Right forelimb (tissue), 1 donor: ENCODE measurements around the gene RBMS1.

Experiments
- DNase-seq: peaks from one replicate; pipeline ENCODE4 v3.0.0-alpha.2; 2018

Gene RBMS1

GRCh38 chr2:160242893-160243564, 250.6 kb downstream of the RBMS1 start:
- no peak for DNase-seq

- DNase-seq = no peak
Measured at GRCh38 chr2:160241251-160242137, 252.1 kb downstream of the RBMS1 start.

DNA sequence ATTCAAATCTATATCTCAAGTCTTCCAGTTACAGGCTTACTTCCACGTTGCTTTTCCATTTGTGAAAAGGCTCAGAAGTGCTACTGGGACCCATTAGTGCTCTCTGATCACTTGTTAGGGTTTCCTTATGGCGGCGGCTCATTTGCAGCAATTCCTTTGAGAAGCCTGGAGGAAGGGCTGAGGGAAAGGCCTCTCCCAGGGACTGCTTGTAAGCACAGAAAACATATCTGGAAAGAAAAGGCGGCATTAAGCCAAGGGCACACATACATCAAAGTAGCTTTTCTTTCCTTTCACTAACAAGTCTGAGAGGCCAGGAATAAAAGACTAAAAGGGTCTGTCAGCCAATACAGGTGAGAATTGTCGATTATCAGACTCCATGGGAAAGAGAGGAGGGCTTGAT, 254.2 kb downstream of the RBMS1 start:
- no peak for DNase-seq

- no peak for DNase-seq
Measured at GRCh38 chr2:160238392-160238791, 255.2 kb downstream of the RBMS1 start.

GRCh38 chr2:160232905-160233475, 260.6 kb downstream of the RBMS1 start:
- DNase-seq = no peak

- no peak for DNase-seq
Measured at GRCh38 chr2:160229591-160229990, 264.0 kb downstream of the RBMS1 start.

GRCh38 chr2:160228141-160228917, 265.3 kb downstream of the RBMS1 start:
- DNase-seq = no peak

GRCh38 chr2:160227293-160227915, 266.2 kb downstream of the RBMS1 start:
- DNase-seq = no peak

- no peak for DNase-seq
Measured at GRCh38 chr2:160226367-160226766, 267.2 kb downstream of the RBMS1 start.

- DNase-seq = no peak
Measured at GRCh38 chr2:160225722-160226121, 267.9 kb downstream of the RBMS1 start.

DNA sequence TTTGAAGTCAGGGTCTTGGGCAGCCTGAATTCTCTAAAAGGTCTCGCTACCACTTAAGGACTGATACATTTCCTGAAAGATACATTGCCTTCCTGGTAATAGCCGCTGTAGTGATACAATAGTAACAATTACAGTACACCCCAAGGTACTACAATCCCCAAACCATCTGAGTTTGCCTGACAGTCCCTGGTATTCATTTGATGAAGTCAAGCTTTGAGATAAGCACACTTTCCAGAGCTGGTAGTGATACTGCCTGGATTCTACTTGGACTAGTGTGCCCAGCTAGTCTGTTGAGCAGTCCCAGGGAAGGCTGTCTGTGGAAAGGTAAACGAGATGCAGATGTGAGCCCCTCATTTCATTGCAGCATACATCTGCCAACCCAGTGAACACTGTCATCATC, 269.1 kb downstream of the RBMS1 start:
- no peak for DNase-seq

GRCh38 chr2:160224060-160224459, 269.5 kb downstream of the RBMS1 start:
- DNase-seq = no peak

DNA sequence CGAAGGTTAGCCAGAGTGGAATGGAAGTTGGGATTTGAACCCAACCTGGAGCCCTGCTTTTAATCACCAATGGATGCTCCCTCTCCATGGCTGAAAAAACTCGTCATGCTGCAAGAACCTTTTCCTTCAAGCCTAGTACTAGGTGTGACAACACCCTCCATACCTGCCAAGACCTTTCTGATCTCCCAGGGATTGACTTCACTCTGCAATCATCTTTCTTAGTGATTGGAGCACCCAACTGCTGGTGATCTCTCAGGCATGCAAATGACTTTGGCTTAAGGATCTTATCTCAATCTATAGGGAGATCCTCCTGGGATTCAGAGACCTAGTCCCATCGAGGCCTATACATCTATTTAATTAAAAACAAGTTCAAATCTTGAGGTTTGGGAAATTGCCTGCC, 270.0 kb downstream of the RBMS1 start:
- DNase-seq = no peak

DNA sequence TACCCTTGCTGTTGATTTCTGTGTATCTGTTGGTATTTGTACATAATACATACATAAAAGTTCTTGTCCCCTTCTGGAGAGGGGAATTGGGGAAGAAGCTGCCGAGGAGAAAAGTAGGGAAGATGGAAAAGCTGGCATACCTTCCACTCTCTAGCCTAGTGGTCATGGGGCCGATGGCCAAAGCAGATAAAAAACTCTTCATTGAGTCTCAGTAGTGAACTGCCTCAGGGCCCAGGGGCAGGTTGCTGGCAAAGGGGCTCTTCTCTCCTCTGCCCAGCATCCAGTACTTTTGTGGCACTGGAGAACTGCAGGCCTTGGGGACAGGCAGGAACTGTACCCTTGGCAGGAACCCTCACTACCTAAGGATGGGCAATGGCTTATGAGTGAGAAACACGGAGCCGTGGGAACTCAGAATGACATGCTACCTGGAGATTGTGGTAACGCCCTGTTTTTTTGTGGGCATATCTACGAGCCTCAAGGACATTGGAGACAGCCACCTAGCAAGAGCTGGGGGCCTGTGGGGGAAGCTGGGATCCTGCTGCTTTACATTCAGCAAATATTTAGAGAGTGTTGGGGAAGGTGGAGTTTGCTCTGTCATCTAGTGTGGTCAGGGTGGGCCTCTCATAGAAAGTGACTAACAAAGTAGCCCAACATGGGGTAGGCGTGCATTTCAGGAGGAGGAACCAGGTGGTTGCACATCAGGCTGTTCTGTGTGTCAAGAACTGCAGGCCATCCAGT, 270.9 kb downstream of the RBMS1 start:
- no peak for DNase-seq
